GM12878 (cell line): Measurements from ENCODE around the gene ASS1. TPM values are rescaled to one million over a fixed set of nuclear protein-coding genes. Genes with fewer than 3 reads are reported as not detected.

ENCODE experiments used
- ATAC-seq: fragments of 200-7000 bp; cut with Tn5 transposase; 3 replicates; pipeline ENCODE4 v1.9.1; 2020; ENCODE audit warnings: mild to moderate bottlenecking, moderate library complexity
- BruUV-seq: library from RNA; stranded (reverse); fragments of 400-500 nt; replicated peaks from 2 replicates; lab custom pipeline; 2021; lab: Mats Ljungman, UMichigan
- CTCF ChIA-PET: fragments of 300-600 bp; sonication (Branson Sonifier 250); formaldehyde crosslinking; extraction: SDS; loops from one replicate; lab custom pipeline; 2021; ENCODE audit warnings: inconsistent platforms; lab: Yijun Ruan, JAX
- POLR2A ChIA-PET: fragments of 350-600 bp; formaldehyde crosslinking; extraction: SDS; loops from one replicate; lab custom pipeline; 2021; ENCODE audit warnings: inconsistent platforms; lab: Charles Lee
- RAD21 ChIA-PET: fragments of 300-600 bp; sonication (Branson Sonifier 250); formaldehyde crosslinking; loops from one replicate; lab custom pipeline; 2023; ENCODE audit warnings: antibody characterized with exemption; ENCODE audit not compliant: unreplicated experiment; lab: Charles Lee
- SMC1A ChIA-PET: fragments of 300-600 bp; sonication (Branson Sonifier 250); formaldehyde crosslinking; loops from one replicate; lab custom pipeline; 2023; ENCODE audit not compliant: unreplicated experiment, uncharacterized antibody; lab: Charles Lee
- DNase-seq: peaks from one replicate; pipeline ENCODE4 v3.0.0-alpha.2; 2011; ENCODE audit warnings: low read depth, low spot score
- FAIRE-seq: peaks from 3 replicates; lab custom pipeline; 2011; peaks lifted over from hg19 to GRCh38; lab: Jason Lieb, UNC
- H2AFZ ChIP-seq: 2 replicates; pipeline ENCODE4 v1.6.0; 2011; ENCODE audit warnings: low read depth, low read length, control low read depth; ENCODE audit not compliant: control insufficient read depth
- H3K27ac ChIP-seq: 2 replicates; pipeline ENCODE4 v1.5.1; 2011; ENCODE audit warnings: control low read depth; ENCODE audit not compliant: control insufficient read depth, insufficient read depth
- H3K27me3 ChIP-seq, 2 experiments: replicated peaks in 1 of 2; 2 replicates each; pipeline versions ENCODE4 v1.6.0 to v1.6.1; 2011; ENCODE audit warnings: low read length in 1 of 2; ENCODE audit not compliant: control insufficient read depth in 2 of 2, insufficient read depth in 2 of 2
- H3K36me3 ChIP-seq, 2 experiments: 2 replicates each; pipeline ENCODE4 v1.5.1; 2011; ENCODE audit warnings: low read length in 1 of 2; ENCODE audit not compliant: control insufficient read depth in 2 of 2, insufficient read depth in 2 of 2
- H3K4me1 ChIP-seq: 2 replicates; pipeline ENCODE4 v1.6.1; 2011; ENCODE audit warnings: mild to moderate bottlenecking, low read length, moderate library complexity, mixed read lengths; ENCODE audit not compliant: control insufficient read depth, insufficient read depth
- H3K4me2 ChIP-seq: 2 replicates; pipeline ENCODE4 v1.6.0; 2011; ENCODE audit warnings: control low read depth; ENCODE audit not compliant: control insufficient read depth, insufficient read depth
- H3K4me3 ChIP-seq: fragments of 200-600 bp; sonication (generic); 2 replicates; pipeline ENCODE4 v1.5.1; 2016
- H3K79me2 ChIP-seq: 2 replicates; pipeline ENCODE4 v1.6.0; 2011; ENCODE audit warnings: low read length; ENCODE audit not compliant: control insufficient read depth, insufficient read depth
- H3K9ac ChIP-seq: 2 replicates; pipeline ENCODE4 v1.8.0; 2011; ENCODE audit warnings: low read length, control low read depth, mixed read lengths; ENCODE audit not compliant: control insufficient read depth, insufficient read depth
- H3K9me3 ChIP-seq: replicated peaks from 3 replicates; pipeline ENCODE4 v1.5.1; 2011; ENCODE audit warnings: mild to moderate bottlenecking, low read length; ENCODE audit not compliant: control insufficient read depth, insufficient read depth
- H4K20me1 ChIP-seq: 2 replicates; pipeline ENCODE4 v1.6.0; 2011; ENCODE audit not compliant: control insufficient read depth, insufficient read depth
- BCL3 ChIP-seq: IDR thresholded peaks from 2 replicates; pipeline ENCODE4 v1.6.1; 2011; ENCODE audit warnings: borderline replicate concordance, low read depth, mild to moderate bottlenecking, moderate library complexity, low read length; ENCODE audit not compliant: insufficient read depth, poor library complexity, severe bottlenecking
- CBX3 ChIP-seq: fragments of 200-600 bp; sonication (generic); IDR thresholded peaks from 2 replicates; pipeline ENCODE4 v1.6.1; 2016; ENCODE audit warnings: low read depth, borderline replicate concordance
- CEBPZ ChIP-seq: fragments of 150-350 bp; IDR thresholded peaks from 2 replicates; pipeline ENCODE4 v1.6.1; 2016; ENCODE audit warnings: low read depth, low read length
- ELK1 ChIP-seq: IDR thresholded peaks from 2 replicates; pipeline ENCODE4 v1.6.1; 2012; ENCODE audit warnings: low read depth, low read length, improper control_type of control experiment
- ESRRA ChIP-seq: IDR thresholded peaks from 2 replicates; pipeline ENCODE4 v1.6.1; 2012; ENCODE audit warnings: mild to moderate bottlenecking, low read length, improper control_type of control experiment
- FOXM1 ChIP-seq: IDR thresholded peaks from 2 replicates; pipeline ENCODE4 v1.6.1; 2012; ENCODE audit warnings: low read depth, mild to moderate bottlenecking, inconsistent platforms, low read length, moderate library complexity
- IRF5 ChIP-seq: fragments of 450-650 bp; IDR thresholded peaks from 2 replicates; pipeline ENCODE4 v1.6.1; 2017; ENCODE audit warnings: borderline replicate concordance
- NFIC ChIP-seq: IDR thresholded peaks from 2 replicates; pipeline ENCODE4 v1.6.1; 2012; ENCODE audit warnings: low read depth, mild to moderate bottlenecking, inconsistent platforms, low read length, moderate library complexity
- NFYA ChIP-seq: IDR thresholded peaks from 2 replicates; pipeline ENCODE4 v1.6.1; 2011; ENCODE audit warnings: low read depth, mild to moderate bottlenecking, low read length, improper control_type of control experiment, borderline replicate concordance
- NR2C1 ChIP-seq: fragments of 450-650 bp; IDR thresholded peaks from 2 replicates; pipeline ENCODE4 v1.6.1; 2017; ENCODE audit warnings: antibody characterized with exemption, mild to moderate bottlenecking, moderate library complexity
- POLR2AphosphoS2 ChIP-seq: IDR thresholded peaks from 2 replicates; pipeline ENCODE4 v1.6.1; 2011; ENCODE audit warnings: low read depth, mild to moderate bottlenecking, low read length, improper control_type of control experiment, moderate library complexity
- RFX5 ChIP-seq: IDR thresholded peaks from 2 replicates; pipeline ENCODE4 v1.6.1; 2011; ENCODE audit warnings: low read depth, low read length, improper control_type of control experiment
- SPI1 ChIP-seq: IDR thresholded peaks from 2 replicates; pipeline ENCODE4 v1.6.1; 2011; ENCODE audit warnings: low read depth, mild to moderate bottlenecking, low read length, moderate library complexity, borderline replicate concordance; ENCODE audit not compliant: insufficient read depth
- SRF ChIP-seq, 2 experiments: IDR thresholded peaks; 2 replicates each; pipeline ENCODE4 v1.6.1; 2011; ENCODE audit warnings: low read depth in 2 of 2, low read length in 2 of 2, mild to moderate bottlenecking in 1 of 2, moderate library complexity in 1 of 2
- ZNF622 ChIP-seq: fragments of 450-650 bp; IDR thresholded peaks from 2 replicates; pipeline ENCODE4 v1.6.1; 2017; ENCODE audit warnings: mild to moderate bottlenecking, inconsistent platforms
- ZZZ3 ChIP-seq: IDR thresholded peaks from 2 replicates; pipeline ENCODE4 v1.6.1; 2011; ENCODE audit warnings: low read depth; ENCODE audit not compliant: control insufficient read depth, insufficient read length
- WGBS: methylation state at CpG from one replicate; pipeline ENCODE4 v1.1.6; 2016; ENCODE audit warnings: low lambda C conversion rate; ENCODE audit not compliant: insufficient replicate concordance, insufficient coverage; ENCODE audit errors: missing lambda C conversion rate; 5-methylcytosine and 5-hydroxymethylcytosine counted together
- in situ Hi-C: fragments of 300-500 bp; cut with MboI; formaldehyde crosslinking; loops from 9 replicates; pipeline ENCODE4 v1.14.3; 2018; ENCODE audit warnings: mixed read lengths
- intact Hi-C: fragments of 100-400 bp; cut with micrococcal nuclease; formaldehyde crosslinking; loops from one replicate; pipeline ENCODE4 v1.14.2; 2022; ENCODE audit not compliant: unreplicated experiment
- polyA plus RNA-seq, 11 experiments: library from polyadenylated mRNA; depleted of rRNA in 4 of 11; unstranded in 6 of 11; stranded (reverse) in 5 of 11; fragments of >200 nt; fragmentation: Nextera tagmentation in 4 of 11; fragmentation: Illumina TruSeq in 1 of 11; extraction: Ambion mirVana in 4 of 11; extraction: Trizol in 1 of 11; gene quantifications; 1 replicate in 1 of 11; 2 replicates in 10 of 11; pipeline versions ENCODE4 v1.2.1 to v1.2.3, GENCODE V29; 2011 to 2016; ENCODE audit warnings: inconsistent platforms in 2 of 11, missing spikeins in 2 of 11, low read depth in 1 of 11
- total RNA-seq, 4 experiments: library from RNA; depleted of rRNA in 3 of 4; stranded (reverse); fragments of >200 nt in 3 of 4; fragmentation: Illumina TruSeq in 1 of 4; extraction: Trizol in 1 of 4; gene quantifications; 2 replicates each; pipeline versions ENCODE4 v1.2.1 to v1.2.3, GENCODE V29; 2013 to 2021

ASS1 gene
- total and polyA plus RNA-seq, 10 of the 15 experiments (the other 5 are each of a cell fraction or from before 2014, with no cell fraction given): 0.10 to 6.1 (median 0.28) TPM; not detected in 3

GRCh38 chr9:130488621-130489330 lies 44.0 kb downstream of the ASS1 start:
- BruUV-seq: no TSS peak
- H2AFZ ChIP-seq: no peak overlapping the region
- H3K79me2 ChIP-seq: no peaks in the 10 kb centered on the region
- ChIA-PET POLR2A (no interaction called here), RAD21 (no interaction called here), CTCF (no interaction called here), SMC1A (no interaction called here)
- no peaks in the 10 kb centered on the region for H3K4me1 ChIP-seq
- in situ Hi-C loops (no loop called here), intact Hi-C loops (no loop called here)
- H3K27me3 ChIP-seq: peaks cover 0 to 2% of the 10 kb centered on the region in 2 experiments; a peak in 1 of 4 replicates
- ATAC-seq: no peak
- WGBS: 39% methylated on average over 18 of the region's 18 CpGs
- no peak for DNase-seq
- no peak overlapping the region for H3K4me3 ChIP-seq
- H3K36me3 ChIP-seq: no peaks in the 10 kb centered on the region
- no peak overlapping the region for H3K9ac ChIP-seq
- no peak overlapping the region for H3K27ac ChIP-seq
- no peaks in the 10 kb centered on the region for H4K20me1 ChIP-seq
- TF ChIP-seq SPI1 (no peak), ZNF622 (no peak), BCL3 (no peak), NFIC (no peak), POLR2AphosphoS2 (no peak), IRF5 (no peak), ESRRA (no peak), NR2C1 (no peak), ELK1 (no peak), FOXM1 (no peak), RFX5 (no peak), SRF (IDR thresholded peaks at IDR 0.05; ENCODE audit: low read depth in 2 of 2, low read length in 2 of 2) (no peak), CEBPZ (no peak), ZZZ3 (no peak), CBX3 (no peak), NFYA (no peak)
- no peak for FAIRE-seq
- no peaks in the 10 kb centered on the region for H3K9me3 ChIP-seq
- H3K4me2 ChIP-seq: no peak overlapping the region
